T1000 (cell line): ENCODE measurements around the gene LETM1.
"Not testable (repeated sequence)": the region's sequence is repeated elsewhere in the genome, so short reads cannot be mapped to it uniquely, and the experiment has no call there.

Experiments
- DNase-seq: peaks from one replicate; lab custom pipeline; 2025; ENCODE audit warnings: mixed read lengths; lab: John Stamatoyannopoulos, UW

The LETM1 gene

GRCh38 chr4:1851575-1852410 lies 4.2 kb downstream of the LETM1 start:
- no peak for DNase-seq

- DNase-seq, result no peak
Measured at GRCh38 chr4:1851160-1851559, 4.8 kb downstream of the LETM1 start.

- no peak for DNase-seq
Measured at GRCh38 chr4:1850276-1850675, 5.7 kb downstream of the LETM1 start.

DNA sequence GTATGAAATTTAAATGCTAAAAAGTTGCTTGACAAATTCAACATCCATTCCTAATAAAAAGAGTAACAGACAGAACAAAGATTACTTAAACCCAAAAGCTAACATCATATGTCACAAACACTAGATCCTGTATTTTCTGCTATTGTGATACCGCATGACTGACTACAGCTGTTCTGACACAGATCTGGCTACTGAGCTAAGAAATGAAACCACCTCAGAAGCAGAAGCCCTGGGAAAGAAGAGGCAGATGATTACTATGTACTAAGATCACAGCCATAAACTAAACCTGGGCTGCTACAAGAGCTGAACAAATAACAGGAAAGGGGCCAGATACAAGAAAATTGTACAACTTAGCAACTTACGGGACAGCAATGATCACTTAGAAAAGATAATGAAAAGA lies 9.4 kb downstream of the LETM1 start:
- no peak for DNase-seq

GRCh38 chr4:1844618-1845017 lies 11.3 kb downstream of the LETM1 start:
- DNase-seq, result not testable (repeated sequence)

DNA sequence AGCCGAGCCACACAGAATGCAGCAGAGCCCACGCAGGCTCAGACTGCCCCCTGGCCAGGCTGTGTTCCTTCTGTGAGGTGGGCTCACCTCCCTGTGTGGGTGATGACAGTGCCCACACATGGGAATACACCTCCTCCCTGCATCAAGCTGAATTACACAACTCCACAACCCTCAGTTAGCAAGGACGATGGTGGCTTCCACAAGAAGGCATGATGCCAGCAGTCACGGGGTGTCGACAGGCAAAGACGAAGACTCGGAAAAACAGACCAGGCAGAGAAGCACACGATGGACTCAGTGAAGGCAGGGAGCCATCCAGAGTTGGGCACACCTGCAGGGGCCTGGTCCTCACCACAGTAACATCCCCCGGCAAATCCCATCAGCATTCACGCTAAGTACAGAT lies 12.1 kb downstream of the LETM1 start:
- DNase-seq, result no peak

- peak; percentile 66 for DNase-seq
Measured at GRCh38 chr4:1842993-1843448, 12.9 kb downstream of the LETM1 start.

- DNase-seq, result no peak
Measured at GRCh38 chr4:1842339-1842895, 13.5 kb downstream of the LETM1 start.

- DNase-seq, result no peak
Measured at GRCh38 chr4:1841887-1842210, 14.1 kb downstream of the LETM1 start.

- DNase-seq, result no peak
Measured at GRCh38 chr4:1841201-1841886, 14.6 kb downstream of the LETM1 start.

GRCh38 chr4:1839282-1839681 lies 16.7 kb downstream of the LETM1 start:
- no peak for DNase-seq

- no peak for DNase-seq
Measured at GRCh38 chr4:1837069-1837468, 18.9 kb downstream of the LETM1 start.

- DNase-seq, result no peak
Measured at GRCh38 chr4:1836650-1837049, 19.3 kb downstream of the LETM1 start.

GRCh38 chr4:1835836-1836235 lies 20.1 kb downstream of the LETM1 start:
- DNase-seq, result not testable (repeated sequence)

GRCh38 chr4:1834047-1834775 lies 21.7 kb downstream of the LETM1 start:
- no peak for DNase-seq

- DNase-seq, result no peak
Measured at GRCh38 chr4:1833307-1834046, 22.5 kb downstream of the LETM1 start.

DNA sequence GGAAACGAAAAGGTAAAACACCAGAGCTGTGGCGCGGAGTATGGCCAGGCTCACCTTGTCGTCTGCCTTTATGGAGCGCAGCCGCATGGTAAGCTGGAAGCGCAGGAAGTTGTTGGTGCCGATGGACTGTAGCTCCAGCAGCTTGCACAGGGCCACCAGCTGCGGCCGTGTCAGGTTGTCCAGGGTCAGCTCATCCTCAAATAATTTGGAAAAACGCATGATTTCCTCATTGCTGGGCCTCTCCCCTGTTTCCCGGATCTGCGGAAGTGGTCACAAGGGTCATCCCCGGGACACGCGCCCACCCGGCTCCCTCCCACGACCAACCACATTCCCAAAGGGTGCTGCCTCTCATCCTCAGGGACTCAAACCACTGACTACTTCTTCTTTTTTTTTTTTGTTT lies 23.3 kb downstream of the LETM1 start:
- no peak for DNase-seq

DNA sequence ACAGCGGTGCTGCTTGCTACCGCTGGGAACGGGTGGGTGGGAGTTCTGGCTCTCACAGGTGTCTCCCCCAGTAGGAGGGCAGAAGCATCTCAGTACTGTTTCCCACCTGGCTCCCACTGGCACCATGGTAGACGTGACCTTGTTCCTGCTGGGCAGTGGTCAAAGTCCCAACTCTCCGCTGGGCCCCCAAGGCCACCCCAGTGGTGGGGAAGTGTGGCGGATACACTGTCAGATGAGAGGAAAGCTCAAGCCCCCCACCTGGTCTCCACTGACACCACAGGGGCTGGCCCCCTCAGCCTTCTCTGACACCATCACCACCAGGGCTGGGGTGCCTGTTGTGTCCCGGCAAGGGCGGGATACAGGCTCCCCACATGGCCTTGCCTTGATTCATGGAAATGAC lies 24.6 kb downstream of the LETM1 start:
- no peak for DNase-seq

DNA sequence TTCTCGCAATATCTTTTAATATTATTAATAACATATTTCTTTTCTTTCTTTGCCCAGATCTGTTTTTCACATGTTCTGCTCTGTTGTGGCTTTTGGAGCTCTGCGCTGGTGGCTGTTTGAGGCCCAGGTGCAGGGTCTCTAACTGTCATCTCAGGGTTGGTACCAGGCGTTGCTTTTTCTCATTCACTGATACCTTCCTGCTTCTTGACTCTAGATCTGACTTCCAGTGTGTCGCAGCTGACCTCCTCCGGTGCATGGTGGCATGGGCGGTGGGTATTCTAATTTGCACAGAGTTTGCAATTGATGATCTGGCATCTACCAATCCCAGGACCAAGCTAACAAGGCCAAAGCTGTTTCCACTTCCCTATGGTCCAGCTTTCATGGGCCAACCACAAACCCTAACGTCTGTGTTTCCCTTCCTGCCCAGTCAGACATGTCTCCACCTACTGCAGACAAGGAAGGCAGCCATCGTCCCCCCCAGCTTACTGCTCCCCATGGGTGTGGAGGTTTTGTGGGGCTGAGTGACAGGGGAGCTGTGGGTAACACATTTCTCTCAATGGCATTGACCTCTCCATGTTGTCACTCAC lies 25.2 kb downstream of the LETM1 start:
- DNase-seq, result no peak

GRCh38 chr4:1830234-1830633 lies 25.7 kb downstream of the LETM1 start:
- no peak for DNase-seq
